ENCODE data around the gene RAP2B. TPM values are rescaled to one million over a fixed set of nuclear protein-coding genes. Genes with fewer than 3 reads are reported as not detected.
A peak's percentile ranks its signal among the peaks of the same experiment; 100 is the strongest.

Gene RAP2B
- total RNA-seq, 2 experiments from 2014 or later: 13.8 to 14.8 TPM

DNA sequence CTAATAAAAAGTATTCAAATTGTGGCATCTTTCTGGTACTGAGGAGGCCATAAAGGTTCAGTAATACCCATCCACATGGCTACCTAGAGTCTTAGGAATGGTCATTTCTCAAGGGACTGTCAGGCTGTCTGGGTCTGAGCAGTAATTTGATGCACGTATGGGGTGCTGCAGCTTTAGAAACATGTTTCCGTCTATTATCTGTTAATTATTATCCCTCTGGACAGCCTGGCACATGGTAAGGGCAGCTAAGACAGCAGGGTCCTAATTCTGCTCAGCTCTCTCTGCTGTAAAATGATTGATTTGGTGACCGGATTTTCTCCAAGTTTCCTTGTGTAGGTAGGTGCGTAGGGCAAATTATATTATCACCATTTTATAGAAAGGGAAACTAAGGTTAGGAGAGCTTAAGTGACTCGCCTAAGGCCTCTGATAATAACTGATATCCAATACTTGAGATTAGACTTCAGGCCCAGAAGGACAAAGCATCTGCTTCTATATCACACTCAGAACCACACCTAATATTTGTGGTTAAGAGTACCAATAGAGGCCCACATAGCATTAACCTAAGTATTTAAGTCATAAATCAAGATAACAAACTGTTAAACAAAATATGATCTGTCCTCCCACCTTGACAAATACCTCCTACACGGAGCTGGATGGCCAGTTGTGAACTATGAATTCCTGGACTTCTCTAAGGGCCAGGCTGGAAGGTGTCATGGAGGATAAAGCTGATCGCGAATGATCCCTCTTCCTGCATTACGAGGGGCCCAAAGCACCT is 2.9 kb upstream of the RAP2B start:
- no peak overlapping the region for H3K4me3 ChIP-seq (ENCODE audit: low read length)
- Mint-ChIP-seq H3K27me3 (no peaks in the 10 kb centered on the region), H3K36me3 (ENCODE audit: low read depth) (peaks cover 27% of the 10 kb centered on the region), H3K9me3 (no peaks in the 10 kb centered on the region), H3K27ac (peak overlapping the region; percentile 95), H3K4me1 (ENCODE audit: low read depth) (peaks cover 30% of the 10 kb centered on the region), H3K4me3 (peak overlapping the region; percentile 100)
- H3K9me3 ChIP-seq (ENCODE audit: control insufficient read depth in 1 of 2, insufficient read depth in 1 of 2, low read length in 2 of 2): no peaks in the 10 kb centered on the region
- TF ChIP-seq, protein P1, sequence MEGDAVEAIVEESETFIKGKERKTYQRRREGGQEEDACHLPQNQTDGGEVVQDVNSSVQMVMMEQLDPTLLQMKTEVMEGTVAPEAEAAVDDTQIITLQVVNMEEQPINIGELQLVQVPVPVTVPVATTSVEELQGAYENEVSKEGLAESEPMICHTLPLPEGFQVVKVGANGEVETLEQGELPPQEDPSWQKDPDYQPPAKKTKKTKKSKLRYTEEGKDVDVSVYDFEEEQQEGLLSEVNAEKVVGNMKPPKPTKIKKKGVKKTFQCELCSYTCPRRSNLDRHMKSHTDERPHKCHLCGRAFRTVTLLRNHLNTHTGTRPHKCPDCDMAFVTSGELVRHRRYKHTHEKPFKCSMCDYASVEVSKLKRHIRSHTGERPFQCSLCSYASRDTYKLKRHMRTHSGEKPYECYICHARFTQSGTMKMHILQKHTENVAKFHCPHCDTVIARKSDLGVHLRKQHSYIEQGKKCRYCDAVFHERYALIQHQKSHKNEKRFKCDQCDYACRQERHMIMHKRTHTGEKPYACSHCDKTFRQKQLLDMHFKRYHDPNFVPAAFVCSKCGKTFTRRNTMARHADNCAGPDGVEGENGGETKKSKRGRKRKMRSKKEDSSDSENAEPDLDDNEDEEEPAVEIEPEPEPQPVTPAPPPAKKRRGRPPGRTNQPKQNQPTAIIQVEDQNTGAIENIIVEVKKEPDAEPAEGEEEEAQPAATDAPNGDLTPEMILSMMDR (IDR thresholded peaks at IDR 0.05): no peak
- H3K27me3 ChIP-seq (ENCODE audit: control insufficient read depth in 1 of 2, insufficient read depth in 2 of 2, low read length in 2 of 2): no peaks in the 10 kb centered on the region
- no peak for ATAC-seq (ENCODE audit: poor library complexity)
- no peak overlapping the region for H3K27ac ChIP-seq (ENCODE audit: low read depth in 1 of 2, low read length in 2 of 2)
- no peak for DNase-seq
- ChIA-PET POLR2A (interaction anchor here (1.2 to 2.4 kb wide), 2 partner anchors 13 to 126 kb away, joined by 3 to 12 read pairs; no protein-coding TSS in a partner anchor), CTCF (no interaction called here)
- intact Hi-C loops (cut with DNase I, micrococcal nuclease): no loop called here
- H3K36me3 ChIP-seq (ENCODE audit: insufficient read depth, low read length): no peaks in the 10 kb centered on the region
- H3K4me1 ChIP-seq (ENCODE audit: insufficient read depth, low read length): peaks cover 18% of the 10 kb centered on the region

- Mint-ChIP-seq H3K4me3 (peak overlapping the region; percentile 100), H3K27me3 (no peaks in the 10 kb centered on the region), H3K27ac (peak overlapping the region; percentile 95), H3K9me3 (no peaks in the 10 kb centered on the region), H3K36me3 (ENCODE audit: low read depth) (peaks cover 27% of the 10 kb centered on the region), H3K4me1 (ENCODE audit: low read depth) (peaks cover 37% of the 10 kb centered on the region)
- H3K27ac ChIP-seq (ENCODE audit: low read depth in 1 of 2, low read length in 2 of 2): peak overlapping the region; percentile 66 to 76
- H3K9me3 ChIP-seq (ENCODE audit: control insufficient read depth in 1 of 2, insufficient read depth in 1 of 2, low read length in 2 of 2): no peaks in the 10 kb centered on the region
- TF ChIP-seq, protein P1 (IDR thresholded peaks at IDR 0.05): no peak
- ChIA-PET POLR2A (interaction anchor here (1.2 to 7.8 kb wide), 10 partner anchors 13 to 1165 kb away, joined by 3 to 101 read pairs (median 12); partner anchors contain the start of gene DHX36), CTCF (interaction anchor here (0.8 to 1.7 kb wide), 2 partner anchors 127 to 131 kb away, joined by 3 to 6 read pairs; no protein-coding TSS in a partner anchor)
- ATAC-seq (ENCODE audit: poor library complexity): no peak
- H3K27me3 ChIP-seq (ENCODE audit: control insufficient read depth in 1 of 2, insufficient read depth in 2 of 2, low read length in 2 of 2): no peaks in the 10 kb centered on the region
- H3K4me3 ChIP-seq (ENCODE audit: low read length): peak overlapping the region; percentile 94
- no peaks in the 10 kb centered on the region for H3K36me3 ChIP-seq (ENCODE audit: insufficient read depth, low read length)
- H3K4me1 ChIP-seq (ENCODE audit: insufficient read depth, low read length): peaks cover 18% of the 10 kb centered on the region
- DNase-seq: peak in 1 of 14 experiments; percentile 15
- intact Hi-C loops (cut with DNase I, micrococcal nuclease): loop anchor here (2.0 to 10.0 kb wide), 10 partner anchors 62 to 1162 kb away; partner anchors contain the start of gene DHX36 (in 2 of the 2)
These were observed 2.1 kb upstream of the RAP2B start for GRCh38 chr3:153159771-153160397.

DNA sequence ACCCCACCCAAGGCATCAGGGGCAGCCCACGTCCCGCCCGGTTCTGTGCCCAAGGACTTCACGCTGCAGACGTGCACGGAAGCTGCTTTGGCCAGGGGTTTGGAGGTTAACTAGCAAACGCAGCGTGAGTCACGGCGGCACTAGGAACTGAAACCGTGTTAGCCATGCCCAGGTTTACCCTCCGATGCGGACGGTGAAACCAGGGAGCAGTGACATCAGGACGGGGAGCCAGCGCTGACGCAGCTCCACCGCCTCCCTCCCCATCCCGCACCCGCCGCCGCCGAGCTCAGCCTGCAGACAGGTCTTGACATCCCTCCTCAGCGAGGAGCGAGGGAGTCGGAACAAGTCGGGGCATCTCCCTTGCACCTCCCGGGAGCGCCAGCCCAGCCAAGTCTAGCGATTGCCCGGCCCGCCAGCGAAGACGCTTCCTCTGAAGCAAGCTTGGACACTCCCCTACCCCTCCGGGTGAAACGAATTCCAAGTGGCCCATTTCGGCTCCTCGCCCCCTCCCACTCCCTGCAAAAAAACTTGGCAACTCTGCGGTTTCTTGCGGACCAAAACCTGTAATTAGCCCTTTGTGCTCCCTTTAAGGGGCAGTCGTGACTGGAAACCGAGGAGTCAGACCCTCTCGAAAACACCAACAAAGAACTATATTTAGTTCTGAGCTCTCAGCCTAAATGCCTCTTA is 1.4 kb upstream of the RAP2B start:
- Histone ChIP-seq H3K4me3 (ENCODE audit: low read length) (peak overlapping the region; percentile 94), H3K27me3 (ENCODE audit: control insufficient read depth in 1 of 2, insufficient read depth in 2 of 2, low read length in 2 of 2) (no peaks in the 10 kb centered on the region), H3K36me3 (ENCODE audit: insufficient read depth, low read length) (no peaks in the 10 kb centered on the region), H3K4me1 (ENCODE audit: insufficient read depth, low read length) (peaks cover 18% of the 10 kb centered on the region), H3K9me3 (ENCODE audit: control insufficient read depth in 1 of 2, insufficient read depth in 1 of 2, low read length in 2 of 2) (no peaks in the 10 kb centered on the region), H3K27ac (ENCODE audit: low read depth in 1 of 2, low read length in 2 of 2) (peak overlapping the region; percentile 66 to 76)
- ChIA-PET POLR2A (interaction anchor here (0.7 to 7.8 kb wide), 35 partner anchors 10 to 1958 kb away, joined by 3 to 101 read pairs (median 5); partner anchors contain the start of genes DHX36 and GPR171), CTCF (interaction anchor here (0.7 to 1.7 kb wide), 4 partner anchors 127 to 141 kb away, joined by 3 to 6 read pairs (median 4); no protein-coding TSS in a partner anchor)
- DNase-seq (peak; percentile 47 to 90 (median 68)), ATAC-seq (ENCODE audit: poor library complexity) (peak; percentile 18)
- H3K9me3 Mint-ChIP-seq: no peaks in the 10 kb centered on the region
- peak overlapping the region; percentile 95 for H3K27ac Mint-ChIP-seq
- H3K36me3 Mint-ChIP-seq (ENCODE audit: low read depth): peaks cover 27% of the 10 kb centered on the region
- TF ChIP-seq, protein P1 (IDR thresholded peaks at IDR 0.05): no peak
- peak overlapping the region; percentile 100 for H3K4me3 Mint-ChIP-seq
- intact Hi-C loops (cut with DNase I, micrococcal nuclease): loop anchor here (1.0 to 10.0 kb wide), 11 partner anchors 61 to 1162 kb away; partner anchors contain the start of gene DHX36 (in 2 of the 2)
- H3K4me1 Mint-ChIP-seq (ENCODE audit: low read depth): peaks cover 44% of the 10 kb centered on the region
- no peaks in the 10 kb centered on the region for H3K27me3 Mint-ChIP-seq

Measured in CD4-positive, alpha-beta T cell (primary cell).